GM19025 (cell line): ENCODE measurements around the gene ST3GAL4.

Experiments used
- ATAC-seq: cut with Tn5 transposase; IDR thresholded peaks from one replicate; pipeline ENCODE4 v1.9.1; 2021; ENCODE audit warnings: mild to moderate bottlenecking, low read depth, moderate library complexity; ENCODE audit not compliant: unreplicated experiment

The ST3GAL4 gene

DNA sequence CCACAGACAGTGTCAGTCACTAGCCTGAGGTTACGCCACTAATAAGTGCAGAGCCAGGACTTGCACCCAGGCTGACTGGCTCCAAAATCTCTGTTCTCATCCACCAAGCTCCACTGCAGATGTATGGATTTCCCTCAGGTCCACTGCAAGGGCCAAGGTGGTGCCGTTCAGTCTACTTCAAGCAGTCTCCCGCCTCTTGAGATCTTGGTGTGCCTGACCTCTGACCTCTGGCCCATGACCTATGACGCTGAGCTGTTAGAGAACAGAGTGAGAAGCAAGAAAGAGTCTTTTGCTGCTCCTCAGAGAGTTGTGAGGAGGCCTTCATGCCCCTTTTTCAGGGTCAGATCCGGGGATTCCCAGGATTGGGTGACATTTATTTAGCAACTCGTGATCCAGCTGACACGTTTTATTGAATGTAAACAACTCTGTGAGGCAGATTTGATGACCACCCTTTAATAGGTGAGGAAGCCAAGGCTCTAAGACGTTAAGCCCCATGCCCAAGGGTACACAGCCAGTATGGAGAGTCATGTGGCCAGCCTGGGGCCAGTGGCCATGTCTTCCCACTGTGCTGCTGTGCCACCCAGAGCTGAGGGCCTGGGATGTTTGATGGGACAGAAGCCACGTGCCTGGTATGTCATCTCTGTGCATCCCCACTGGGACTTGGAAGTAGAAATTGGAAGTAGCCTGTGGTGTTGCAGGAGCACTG is 26.4 kb upstream of the ST3GAL4 start:
- ATAC-seq: no peak

DNA sequence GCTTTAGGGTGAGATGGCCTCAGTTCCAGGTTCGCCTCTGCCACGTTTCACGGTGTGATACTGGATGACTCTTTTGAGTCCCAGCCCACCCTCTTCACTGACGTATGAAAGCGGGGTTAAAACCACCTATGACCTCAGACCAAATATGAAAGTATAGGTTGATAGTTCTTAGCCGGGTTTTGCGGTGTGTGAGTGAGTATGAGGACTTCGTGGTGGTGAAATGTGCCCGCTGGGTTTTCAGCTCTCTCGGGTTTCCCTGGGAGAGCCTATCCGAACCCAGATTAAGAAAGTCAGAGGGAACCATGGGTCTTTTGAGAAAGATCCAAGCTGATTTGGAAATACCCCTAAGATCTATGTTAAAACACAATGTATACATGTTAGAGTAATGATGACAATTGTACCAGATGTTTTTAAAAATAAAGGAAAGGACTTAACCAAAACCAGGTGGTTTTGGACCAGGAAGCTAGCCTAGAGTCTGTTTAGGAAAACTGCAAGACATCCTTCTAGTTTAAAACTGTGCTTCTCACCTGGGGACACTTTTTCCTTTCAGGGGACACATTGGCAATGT is 25.8 kb upstream of the ST3GAL4 start:
- ATAC-seq: no peak

DNA sequence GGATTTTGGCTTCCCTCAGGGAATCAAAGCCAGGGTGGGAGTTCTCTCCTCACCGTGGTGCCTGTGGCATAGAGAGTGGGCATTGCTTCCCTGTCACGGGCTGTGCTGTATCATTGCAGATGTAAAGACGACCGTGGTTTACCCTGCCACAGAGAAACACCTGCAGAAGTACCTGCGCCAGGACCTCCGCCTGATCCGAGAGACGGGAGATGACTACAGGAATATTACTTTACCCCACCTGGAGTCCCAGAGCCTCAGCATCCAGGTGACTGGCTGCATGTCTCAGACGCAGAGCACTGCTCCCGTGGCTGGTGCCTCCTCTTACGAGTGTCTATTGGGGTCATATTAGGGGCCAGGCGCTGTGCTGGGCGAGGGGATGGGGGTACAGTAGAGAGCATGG is 24.2 kb upstream of the ST3GAL4 start:
- ATAC-seq: no peak

DNA sequence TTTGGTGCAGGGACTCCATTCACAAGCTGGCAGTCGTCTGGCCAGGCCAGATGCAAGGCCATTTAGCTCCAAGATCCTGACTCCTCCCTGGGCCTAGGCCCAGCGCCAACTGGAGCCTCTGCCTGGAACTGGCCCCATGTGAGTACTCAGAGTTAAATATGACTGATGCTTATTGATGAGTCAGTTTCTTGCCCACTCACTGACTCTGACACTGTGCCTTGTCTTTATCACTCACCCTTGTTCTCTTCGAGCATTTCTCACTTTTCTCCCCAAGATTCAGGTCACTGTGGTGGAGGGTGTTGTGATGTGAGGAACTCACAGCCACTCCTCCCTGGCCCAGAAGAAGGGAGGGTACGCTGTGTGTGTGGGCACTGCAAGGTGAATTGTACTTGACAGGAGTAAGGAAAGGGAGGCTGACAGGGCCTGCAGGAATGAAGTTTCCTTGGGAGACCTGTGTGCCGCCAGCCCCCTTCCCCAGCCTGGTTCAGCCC is 23.2 kb upstream of the ST3GAL4 start:
- no peak for ATAC-seq

DNA sequence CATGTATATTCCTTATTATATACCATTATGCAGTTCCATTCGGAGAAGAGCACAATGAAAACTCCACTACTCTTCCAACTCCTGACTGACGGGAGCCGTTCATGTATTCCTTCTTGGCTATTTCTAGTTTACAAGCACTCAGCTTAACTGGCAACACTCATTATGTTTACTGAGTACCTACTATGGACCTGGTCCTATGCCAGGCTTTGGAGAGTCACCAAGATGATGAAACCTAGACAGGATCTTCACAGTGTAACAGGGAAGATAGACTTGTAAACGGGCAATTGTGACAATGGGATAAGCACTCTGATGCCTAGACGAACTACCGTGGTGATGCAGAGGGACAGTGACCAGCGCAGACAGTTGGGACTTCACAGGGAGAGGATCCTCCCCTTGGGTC is 22.3 kb upstream of the ST3GAL4 start:
- no peak for ATAC-seq

DNA sequence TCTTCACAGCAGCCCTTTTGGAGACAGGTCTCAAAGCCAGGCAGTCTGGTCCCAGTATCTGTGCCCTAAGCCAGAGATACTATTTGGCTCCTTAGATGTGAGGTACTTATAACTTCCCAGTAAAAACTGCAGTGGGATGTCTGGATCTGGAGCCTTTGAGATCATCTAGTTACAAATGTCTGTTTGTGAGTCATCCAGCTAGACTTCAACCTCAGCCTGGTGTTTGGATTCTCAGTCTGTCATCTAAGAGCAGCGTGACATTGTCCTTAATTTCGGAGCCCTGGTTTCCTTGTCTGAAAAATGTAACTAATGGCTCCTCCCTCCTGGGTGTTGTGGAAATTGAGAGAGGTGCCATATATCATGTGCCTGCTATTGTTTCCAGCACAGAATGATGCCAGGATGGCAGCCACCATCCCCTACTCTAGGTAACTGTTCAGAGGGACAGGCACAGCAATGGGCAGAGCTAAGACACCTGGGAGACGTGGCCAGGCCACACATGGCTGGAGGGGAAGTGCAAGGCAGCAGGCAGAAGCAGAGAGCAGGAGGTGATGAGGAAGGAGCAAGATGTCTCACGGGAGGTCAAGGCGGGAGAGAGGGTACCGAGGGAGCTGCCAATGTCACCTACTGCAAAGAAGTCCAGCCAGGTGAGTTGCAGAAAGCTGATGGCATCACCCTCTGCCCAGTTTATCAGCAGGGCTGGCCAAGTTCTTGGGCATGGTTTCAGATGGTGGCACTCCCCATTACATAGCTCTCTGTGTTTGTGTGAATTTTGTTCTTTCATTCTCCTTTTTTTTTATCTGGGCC is 20.6 kb upstream of the ST3GAL4 start:
- no peak for ATAC-seq

DNA sequence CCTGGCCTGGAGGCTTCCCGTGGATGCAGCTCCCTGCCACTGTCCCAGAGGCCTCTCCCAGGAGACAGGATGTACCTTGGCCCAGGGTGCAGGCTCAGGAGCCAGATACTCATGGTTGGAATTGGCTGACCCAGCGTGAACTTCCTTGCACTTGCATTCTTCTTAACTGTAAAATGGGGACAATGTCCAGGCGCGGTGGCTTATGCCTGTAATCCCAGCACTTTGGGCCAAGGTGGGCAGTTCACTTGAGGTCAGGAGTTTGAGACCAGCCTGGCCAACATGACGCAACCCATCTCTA is 20.1 kb upstream of the ST3GAL4 start:
- ATAC-seq: no peak

DNA sequence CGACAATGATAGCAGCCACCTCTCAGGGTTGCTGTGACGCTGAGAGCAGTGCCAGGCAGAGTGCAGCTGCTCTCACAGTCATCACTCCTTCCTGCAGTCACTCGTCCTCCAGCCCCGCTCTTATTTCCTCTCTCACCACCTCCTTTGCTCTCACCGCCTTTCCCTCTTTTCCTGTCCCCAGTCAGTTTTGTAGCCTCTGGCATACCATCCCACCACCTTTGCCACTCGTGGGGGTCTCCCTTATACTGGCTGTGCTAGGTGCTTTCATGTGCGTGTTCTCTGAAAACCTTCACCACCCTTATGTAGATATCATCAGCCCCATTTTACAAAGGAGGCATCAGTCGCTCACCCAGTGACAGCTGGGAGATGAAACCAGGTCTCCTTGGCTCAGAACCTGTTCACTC is 19.3 kb upstream of the ST3GAL4 start:
- ATAC-seq: no peak

DNA sequence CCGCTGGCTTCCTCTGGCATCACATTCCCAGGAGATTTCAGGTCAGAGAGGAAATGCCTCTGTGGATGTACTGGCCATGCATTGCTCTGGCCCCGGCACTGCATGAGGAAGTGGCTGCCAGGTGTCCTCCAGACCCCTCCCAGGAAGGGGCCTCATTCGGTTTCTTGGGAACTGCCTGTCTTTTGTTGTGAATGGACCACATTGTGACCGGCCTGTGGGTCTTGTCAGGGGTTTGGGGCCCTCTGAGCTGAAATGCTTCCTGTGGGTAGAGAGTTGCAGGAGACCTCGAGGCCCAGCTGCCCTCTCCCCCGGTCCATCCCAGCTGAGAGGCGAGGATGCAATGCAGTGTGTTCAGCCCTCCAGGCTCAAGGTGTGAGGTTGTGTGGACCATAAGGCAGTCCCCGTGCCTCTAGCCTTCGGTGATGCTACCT is 18.8 kb upstream of the ST3GAL4 start:
- no peak for ATAC-seq

DNA sequence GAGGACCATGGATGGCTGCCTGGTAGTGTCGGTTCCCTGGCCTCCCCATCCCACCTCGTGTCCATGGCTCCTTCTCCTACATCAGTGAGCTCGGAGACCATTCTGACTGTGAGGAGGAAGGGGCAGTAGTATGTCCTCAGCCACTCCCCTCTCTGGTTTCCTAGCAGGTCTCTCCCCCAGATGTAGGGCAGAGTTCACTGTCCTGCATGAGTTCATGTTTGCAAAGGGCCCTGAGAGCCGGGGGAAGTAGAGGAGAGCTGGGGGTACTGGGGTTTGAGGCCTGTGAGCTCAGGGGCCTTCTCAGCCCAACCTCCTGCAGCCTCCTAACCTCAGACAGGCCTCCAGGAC is 18.4 kb upstream of the ST3GAL4 start:
- no peak for ATAC-seq

DNA sequence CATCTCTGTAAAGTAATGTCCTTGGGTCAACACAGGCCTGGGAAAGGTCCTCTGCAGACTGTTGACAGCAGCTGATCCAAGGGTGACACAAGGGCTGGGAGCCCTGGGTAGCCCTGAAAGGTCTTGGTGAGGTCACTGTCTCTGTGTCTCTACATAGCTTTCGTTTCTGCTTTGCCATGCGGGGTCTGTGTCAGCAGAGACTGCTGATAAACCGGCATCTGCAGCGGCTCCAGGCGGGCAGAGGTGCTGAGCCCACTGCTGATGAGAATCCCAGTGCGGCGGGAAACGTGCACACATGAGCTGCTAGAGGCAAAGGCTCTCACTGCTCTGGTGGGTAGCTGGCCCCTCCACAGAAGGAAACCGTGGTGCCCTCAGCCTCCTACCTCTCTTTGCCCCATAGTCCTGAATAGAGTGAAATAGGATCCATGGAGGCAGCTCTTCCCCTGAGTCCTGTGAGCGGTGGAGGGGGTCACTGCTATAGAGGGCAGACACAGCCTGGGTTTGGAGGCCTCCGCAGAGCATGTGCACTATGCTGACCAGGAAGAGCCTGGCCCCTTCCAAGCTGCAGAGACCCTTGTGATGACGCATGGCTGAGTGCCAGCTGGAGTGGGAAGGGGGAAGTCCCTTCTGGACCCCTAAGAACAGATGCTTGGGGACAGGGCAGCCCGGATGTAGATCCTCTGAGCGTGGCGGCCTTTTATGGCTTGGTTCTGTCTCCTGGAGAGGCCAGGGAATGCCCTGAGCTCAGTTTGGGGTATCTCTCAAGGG is 17.8 kb upstream of the ST3GAL4 start:
- no peak for ATAC-seq

DNA sequence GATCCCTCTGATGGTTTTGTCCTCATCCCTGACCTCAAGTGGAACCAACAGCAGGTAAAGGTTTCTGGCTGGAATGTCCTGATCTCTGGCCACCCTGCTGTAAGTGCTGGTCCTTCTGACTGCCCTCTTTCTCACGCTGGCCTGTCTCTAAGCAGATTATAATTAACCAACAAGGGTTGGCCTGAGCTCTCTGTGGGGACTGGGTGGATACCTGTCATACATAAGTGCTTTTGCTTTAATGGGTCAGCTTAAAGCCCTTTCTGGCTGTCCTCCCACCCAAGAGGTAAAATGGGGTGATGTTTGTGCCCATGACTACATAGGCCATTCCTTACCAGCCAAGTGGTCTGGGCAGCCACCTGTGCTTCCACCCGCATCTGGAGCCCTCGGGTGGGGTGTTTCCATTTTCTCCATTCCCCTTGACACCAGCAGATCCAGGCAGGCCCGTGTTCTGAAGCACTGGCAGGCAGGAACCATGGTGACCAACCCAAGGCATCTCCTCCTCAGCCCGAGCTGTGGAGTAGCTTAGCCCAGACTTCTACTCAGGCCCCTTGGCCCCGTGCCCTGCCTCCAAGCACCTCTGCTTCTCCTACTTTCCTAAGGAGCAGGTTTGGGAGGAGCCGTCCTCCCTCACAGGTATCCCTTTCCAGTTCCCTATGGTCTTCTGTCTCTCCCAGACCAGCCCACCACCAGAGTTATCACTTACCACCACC is 17.0 kb upstream of the ST3GAL4 start:
- ATAC-seq: no peak

DNA sequence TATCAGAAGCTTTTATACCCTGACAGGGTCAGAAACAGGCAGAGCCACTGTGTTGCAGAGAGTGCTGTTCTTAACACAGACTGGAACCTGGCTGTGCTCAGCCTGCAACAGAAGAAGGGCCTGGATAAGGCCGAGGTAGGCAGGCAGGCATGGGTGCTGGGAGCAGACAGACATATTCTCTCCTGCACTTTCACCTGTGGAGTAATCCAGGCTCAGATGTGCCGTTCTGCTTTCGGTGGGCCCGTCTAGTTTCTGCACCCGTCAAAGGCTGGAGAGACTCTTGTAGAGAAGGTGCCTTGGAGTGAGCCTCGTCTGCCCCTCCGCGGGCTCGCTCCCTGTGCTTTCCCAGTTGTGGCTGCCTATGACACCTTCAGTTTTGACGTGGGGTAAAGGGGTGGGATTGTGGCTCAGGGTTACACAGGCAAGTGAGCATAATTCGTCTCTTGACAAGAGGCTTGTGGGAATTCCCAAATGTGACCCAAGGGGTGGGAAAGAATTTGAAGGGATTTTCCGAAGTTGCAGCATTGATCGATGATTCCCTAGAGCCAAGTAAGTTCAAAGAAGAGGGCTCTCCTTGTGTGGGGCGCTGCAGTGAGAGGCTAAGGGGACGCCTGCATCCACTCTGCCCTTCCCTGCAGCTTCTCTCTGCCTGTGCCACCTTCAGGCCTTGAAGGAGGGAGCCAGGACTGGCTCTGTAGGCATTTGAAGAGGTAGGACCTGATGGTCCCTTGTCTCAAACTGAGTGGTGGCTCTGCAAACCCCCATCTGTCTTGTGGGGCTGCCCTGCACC is 16.2 kb upstream of the ST3GAL4 start:
- ATAC-seq: no peak

DNA sequence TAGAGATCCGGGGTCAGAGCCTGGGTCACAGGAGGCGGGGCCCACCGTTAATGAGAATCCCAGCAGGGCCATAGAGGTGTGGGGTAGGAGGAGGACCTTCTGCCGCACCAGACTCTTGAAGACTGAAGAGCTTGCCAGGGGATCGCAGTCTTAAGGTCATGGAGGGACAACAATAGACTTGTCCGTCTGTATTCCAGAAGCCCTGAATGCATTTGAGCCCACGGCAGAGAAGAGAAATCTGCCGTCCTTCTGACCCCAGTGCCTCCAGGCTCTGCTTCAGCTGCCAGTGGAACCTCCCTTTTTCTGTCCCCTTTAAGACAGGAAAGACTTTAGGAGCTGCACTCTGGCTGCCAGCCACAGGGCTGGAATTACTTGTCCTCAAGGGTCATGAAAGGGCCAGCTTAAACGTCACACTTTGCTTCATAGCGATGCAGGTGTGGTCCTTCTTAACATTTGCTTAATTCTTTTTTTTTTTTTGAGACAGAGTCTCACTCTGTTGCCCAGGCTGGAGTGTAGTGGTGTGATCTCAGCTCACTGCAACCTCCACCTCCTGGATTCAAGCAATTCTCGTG is 15.5 kb upstream of the ST3GAL4 start:
- no peak for ATAC-seq

DNA sequence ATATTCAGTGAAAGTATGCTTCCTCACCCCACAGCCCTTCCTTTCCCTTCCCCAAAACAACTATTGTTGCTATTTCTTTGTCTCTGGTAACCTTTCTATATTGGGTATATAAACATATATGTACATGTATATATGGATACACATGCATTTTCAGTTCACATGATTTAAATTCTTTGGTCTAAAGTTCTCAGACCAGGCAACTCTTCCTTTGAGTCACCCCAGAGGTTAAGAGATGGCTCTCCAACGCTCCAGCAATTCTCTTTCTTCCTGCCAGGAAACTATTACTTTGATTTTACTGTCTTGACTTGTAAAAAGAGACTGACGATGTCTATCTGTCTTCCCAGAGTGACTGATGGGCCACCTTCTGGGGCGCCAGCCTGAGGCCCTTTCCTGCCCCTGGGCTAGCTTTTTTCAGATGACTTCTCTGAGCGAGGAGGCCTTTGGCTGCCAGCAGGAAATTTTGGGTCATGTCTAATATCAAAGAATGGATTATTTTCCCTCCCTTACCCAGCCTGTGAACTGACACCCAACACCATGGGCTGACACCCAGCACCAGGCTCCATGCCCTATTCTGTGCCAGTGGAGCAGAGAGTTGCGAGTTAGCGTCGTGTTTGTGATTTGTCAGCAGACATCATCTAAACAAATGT is 14.4 kb upstream of the ST3GAL4 start:
- no peak for ATAC-seq

DNA sequence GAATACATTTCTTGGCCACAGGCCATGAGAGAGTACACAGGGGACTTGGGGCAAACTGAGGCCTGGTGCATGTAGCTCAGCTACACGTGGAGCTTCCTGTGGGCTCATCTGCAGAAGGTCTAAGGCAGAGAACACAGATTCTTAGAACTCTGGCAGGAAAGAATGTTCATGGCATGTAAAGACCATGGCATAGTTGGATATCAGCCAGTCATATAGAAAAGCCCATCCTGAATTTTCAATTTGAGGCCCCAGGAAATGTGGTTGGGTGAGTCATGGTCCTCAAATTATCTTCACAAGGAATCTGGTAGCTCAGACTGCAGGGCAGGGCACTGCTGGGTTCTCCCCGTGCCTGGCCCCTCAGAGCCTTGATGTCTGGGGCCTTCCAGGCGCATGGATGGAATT is 13.7 kb upstream of the ST3GAL4 start:
- ATAC-seq: no peak

DNA sequence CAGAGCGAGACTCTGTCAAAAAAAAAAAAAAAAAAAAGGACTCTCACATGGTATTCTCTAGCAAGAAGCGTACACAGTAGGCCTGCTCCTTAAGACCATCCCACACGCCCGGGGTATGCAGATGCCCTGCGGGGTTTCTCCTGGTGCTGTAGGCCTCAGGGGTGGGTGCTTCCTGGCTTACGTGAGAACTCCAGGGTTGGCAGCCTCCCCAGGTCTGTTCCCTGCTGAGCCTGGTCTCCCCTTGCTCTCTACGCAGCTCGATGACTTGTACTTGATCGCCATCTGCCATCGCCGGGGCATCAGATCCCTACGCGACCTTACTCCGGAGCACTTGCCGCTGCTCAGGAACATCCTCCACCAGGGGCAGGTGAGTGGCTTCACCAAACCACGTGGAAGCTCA is 12.4 kb upstream of the ST3GAL4 start:
- ATAC-seq: no peak

DNA sequence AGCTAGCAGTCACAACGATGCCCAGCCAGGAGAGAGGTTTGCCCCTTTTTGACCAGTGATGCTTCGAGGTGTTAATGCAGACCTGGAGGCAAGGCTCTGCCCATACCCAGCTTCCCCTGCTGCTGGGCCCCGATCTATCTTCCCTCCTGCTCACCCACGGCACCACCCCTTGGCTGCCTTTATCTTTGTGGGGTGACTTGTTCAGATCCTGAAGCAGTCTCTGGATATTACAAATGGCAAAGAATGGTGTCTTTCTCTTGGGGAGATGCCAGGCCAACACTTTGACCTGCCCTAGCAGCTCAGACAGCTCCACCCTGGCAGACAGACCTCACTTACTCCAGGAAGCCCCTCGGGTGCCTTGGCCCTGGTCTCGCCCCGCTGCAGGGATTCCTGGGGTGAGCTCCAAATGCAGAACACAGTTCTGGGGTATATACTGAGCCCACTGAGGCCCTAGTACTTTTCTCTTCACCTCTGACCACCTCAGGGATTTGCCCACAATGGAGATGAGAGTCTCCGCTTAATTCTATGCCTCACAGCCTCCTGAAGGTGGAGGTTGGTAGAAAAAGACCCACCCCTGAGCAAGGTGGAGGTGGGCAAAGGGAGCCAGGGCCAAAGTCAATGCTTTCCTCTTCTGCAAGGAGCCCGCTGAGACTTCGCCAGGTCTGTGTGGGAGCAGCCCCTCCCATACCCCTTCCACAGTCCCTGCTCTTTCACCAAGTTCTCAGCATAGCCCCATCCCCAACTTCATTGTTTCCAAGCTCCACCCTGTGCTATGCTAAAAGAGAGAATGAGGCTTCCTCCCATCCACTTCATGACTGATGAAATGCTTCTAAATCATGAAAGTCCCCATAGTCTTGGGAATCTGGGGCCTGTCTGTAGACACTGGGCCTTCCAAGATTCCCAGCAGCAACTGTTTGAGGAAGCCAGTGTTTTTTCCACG is 11.1 kb upstream of the ST3GAL4 start:
- no peak for ATAC-seq
